K562 (cell line): ENCODE data around the gene KRT1. TPM values are rescaled to one million over a fixed set of nuclear protein-coding genes. Genes with fewer than 3 reads are reported as not detected.

Source experiments
- ATAC-seq: fragments of 200-7000 bp; cut with Tn5 transposase; 3 replicates; pipeline ENCODE4 v1.9.1; 2020; ENCODE audit warnings: moderate library complexity
- BruUV-seq: library from RNA; stranded (reverse); fragments of 400-500 nt; replicated peaks from 2 replicates; lab custom pipeline; 2021; lab: Mats Ljungman, UMichigan
- CTCF ChIA-PET: fragments of 300-600 bp; formaldehyde crosslinking; extraction: SDS; loops from one replicate; lab custom pipeline; 2021; ENCODE audit warnings: low intra/inter-chr PET ratio; lab: Yijun Ruan, JAX
- POLR2A ChIA-PET: fragments of 300-600, 350-650 bp; sonication (Branson Sonifier 250); formaldehyde crosslinking; extraction: SDS; loops from one replicate; lab custom pipeline; 2021; ENCODE audit warnings: antibody characterized with exemption, inconsistent platforms; lab: Yijun Ruan, JAX
- DNase-seq, 4 experiments: peaks; one replicate each; pipeline versions ENCODE4 v3.0.0 to v3.0.0-alpha.2; 2011 to 2018; ENCODE audit warnings: low spot score in 3 of 4, mixed read lengths in 3 of 4; ENCODE audit errors: extremely low read depth in 1 of 4
- FAIRE-seq: peaks from 2 replicates; lab custom pipeline; 2011; peaks lifted over from hg19 to GRCh38; lab: Jason Lieb, UNC
- H2AFZ ChIP-seq: 2 replicates; pipeline ENCODE4 v1.6.0; 2011; ENCODE audit warnings: low read depth, low read length, control low read depth, inconsistent platforms
- H3K27ac ChIP-seq: fragments of 200-600 bp; 3 replicates; pipeline ENCODE4 v1.8.0; 2011; ENCODE audit warnings: low read depth, mild to moderate bottlenecking, control low read depth, inconsistent platforms, low read length, moderate library complexity, mixed read lengths; ENCODE audit errors: extremely low read depth
- H3K27me3 ChIP-seq, 2 experiments: fragments of 300-600 bp in 1 of 2; 2 replicates in 1 of 2; 3 replicates in 1 of 2; pipeline versions ENCODE4 v1.6.0 to v1.8.0; 2011; ENCODE audit warnings: inconsistent platforms in 2 of 2, low read length in 2 of 2, mild to moderate bottlenecking in 1 of 2, mixed read lengths in 1 of 2, moderate library complexity in 1 of 2; ENCODE audit not compliant: control insufficient read depth in 2 of 2, insufficient read depth in 2 of 2
- H3K36me3 ChIP-seq: fragments of 300-600 bp; 3 replicates; pipeline ENCODE4 v1.8.0; 2011; ENCODE audit warnings: mild to moderate bottlenecking, low read length, inconsistent platforms; ENCODE audit not compliant: control insufficient read depth, insufficient read depth
- H3K4me1 ChIP-seq, 2 experiments: fragments of 200-600 bp in 1 of 2; replicated peaks in 1 of 2; 2 replicates in 1 of 2; 3 replicates in 1 of 2; pipeline versions ENCODE4 v1.5.1 to v1.8.0; 2011; ENCODE audit warnings: inconsistent platforms in 2 of 2, low read length in 2 of 2, mild to moderate bottlenecking in 1 of 2, mixed read lengths in 1 of 2, moderate library complexity in 1 of 2; ENCODE audit not compliant: control insufficient read depth in 2 of 2, insufficient read depth in 2 of 2
- H3K4me2 ChIP-seq: 2 replicates; pipeline ENCODE4 v1.6.1; 2011; ENCODE audit warnings: low read length, control low read depth, inconsistent platforms, mixed read lengths; ENCODE audit not compliant: insufficient read depth
- H3K4me3 ChIP-seq: fragments of 200-600 bp; sonication (generic), shearing (Covaris generic); 2 replicates; pipeline ENCODE4 v1.5.1; 2016; ENCODE audit warnings: control low read depth, inconsistent platforms
- H3K79me2 ChIP-seq: fragments of 200-600 bp; 3 replicates; pipeline ENCODE4 v1.8.0; 2011; ENCODE audit warnings: low read length, inconsistent platforms; ENCODE audit not compliant: control insufficient read depth, insufficient read depth
- H3K9ac ChIP-seq, 2 experiments: 2 replicates each; pipeline versions ENCODE4 v1.6.0 to v1.6.1; 2011; ENCODE audit warnings: low read depth in 2 of 2, low read length in 2 of 2, control low read depth in 1 of 2, inconsistent platforms in 1 of 2, mild to moderate bottlenecking in 1 of 2, mixed read lengths in 1 of 2; ENCODE audit not compliant: insufficient read depth in 1 of 2
- H3K9me1 ChIP-seq: one replicate; pipeline ENCODE4 v1.6.0; 2011; ENCODE audit warnings: inconsistent platforms, mild to moderate bottlenecking, low read length, moderate library complexity; ENCODE audit not compliant: control insufficient read depth, insufficient read depth
- H3K9me3 ChIP-seq: replicated peaks from 2 replicates; pipeline ENCODE4 v1.5.1; 2011; ENCODE audit warnings: low read depth, low read length, inconsistent platforms; ENCODE audit not compliant: control insufficient read depth, insufficient read depth
- H4K20me1 ChIP-seq: replicated peaks from 2 replicates; pipeline ENCODE4 v1.6.1; 2011; ENCODE audit warnings: low read length, inconsistent platforms, mixed read lengths; ENCODE audit not compliant: control insufficient read depth, insufficient read depth
- HNRNPK ChIP-seq: fragments of 200-400 bp; formaldehyde crosslinking; IDR thresholded peaks from one replicate; pipeline ENCODE4 v1.6.1; 2018; ENCODE audit warnings: mild to moderate bottlenecking, low read depth, low read length; ENCODE audit not compliant: poor library complexity, severe bottlenecking
- MTA1 ChIP-seq: fragments of 450-650 bp; IDR thresholded peaks from 2 replicates; pipeline ENCODE4 v1.6.1; 2017; ENCODE audit warnings: borderline replicate concordance
- NFIX ChIP-seq: fragments of 250-450 bp; sonication (Bioruptor Pico); IDR thresholded peaks from 2 replicates; pipeline ENCODE4 v1.4.0; 2020; ENCODE audit warnings: low read depth, mild to moderate bottlenecking, moderate library complexity
- SAP30 ChIP-seq: fragments of 200-600 bp; sonication (generic); IDR thresholded peaks from 2 replicates; pipeline ENCODE4 v1.6.1; 2012; ENCODE audit warnings: borderline replicate concordance, low read depth, mild to moderate bottlenecking, moderate library complexity, low read length, control low read depth, inconsistent platforms; ENCODE audit not compliant: insufficient read depth, poor library complexity, severe bottlenecking
- ZNF197 ChIP-seq: fragments of 200-800 bp; sonication (Bioruptor generic); IDR thresholded peaks from 2 replicates; pipeline ENCODE4 v1.6.1; 2016; ENCODE audit warnings: low read depth, missing genetic modification characterization, missing compliant biosample characterization
- ZNF212 ChIP-seq: fragments of 450-650 bp; formaldehyde crosslinking; IDR thresholded peaks from 2 replicates; pipeline ENCODE4 v1.4.0; 2020; ENCODE audit warnings: mild to moderate bottlenecking
- ZNF239 ChIP-seq: fragments of 250-450 bp; sonication (Bioruptor Pico); IDR thresholded peaks from 2 replicates; pipeline ENCODE4 v1.4.0; 2020; ENCODE audit warnings: mild to moderate bottlenecking
- WGBS: fragments of 100-300 bp; shearing (Covaris generic); methylation state at CpG from one replicate; pipeline ENCODE4 v1.1.6; 2016; ENCODE audit warnings: low coverage, mixed read lengths; ENCODE audit not compliant: insufficient coverage; ENCODE audit errors: missing lambda C conversion rate; 5-methylcytosine and 5-hydroxymethylcytosine counted together
- in situ Hi-C: fragments of 300-500 bp; cut with MboI; formaldehyde crosslinking; loops from 4 replicates; pipeline ENCODE4 v1.15.0; 2018; ENCODE audit warnings: inconsistent platforms, mixed read lengths
- intact Hi-C: fragments of 100-400 bp; cut with micrococcal nuclease; formaldehyde crosslinking; loops from 2 replicates; pipeline ENCODE4 v1.14.2; 2022
- polyA plus RNA-seq, 8 experiments: library from polyadenylated mRNA; depleted of rRNA in 4 of 8; stranded (reverse) in 5 of 8; unstranded in 3 of 8; fragments of >200 nt; fragmentation: Nextera tagmentation in 2 of 8; fragmentation: Illumina TruSeq in 1 of 8; extraction: Ambion mirVana in 2 of 8; extraction: Trizol in 1 of 8; gene quantifications; 2 replicates each; pipeline versions ENCODE4 v1.2.1 to v1.2.3, GENCODE V29; 2011 to 2014; ENCODE audit warnings: inconsistent platforms in 1 of 8, missing spikeins in 1 of 8
- total RNA-seq, 7 experiments: library from RNA; depleted of rRNA in 6 of 7; stranded (reverse); fragments of >200 nt in 6 of 7; fragmentation: Illumina TruSeq in 2 of 7; extraction: Trizol in 2 of 7; gene quantifications; 2 replicates each; pipeline versions ENCODE4 v1.2.1 to v1.2.3, GENCODE V29; 2011 to 2021; ENCODE audit warnings: low replicate concordance in 1 of 7
- TF ChIP-seq, protein P1 (sequence below): fragments of 450-650 bp; IDR thresholded peaks from 2 replicates; pipeline ENCODE4 v1.6.1; 2017; ENCODE audit warnings: antibody characterized with exemption
- TF ChIP-seq, protein P2 (sequence below), 2 experiments: fragments of 450-650 bp in 1 of 2; sonication (generic) in 1 of 2; formaldehyde crosslinking in 1 of 2; IDR thresholded peaks; 2 replicates each; pipeline versions ENCODE4 v1.7.1 to v1.9.0; 2016 to 2022; ENCODE audit warnings: inconsistent platforms in 1 of 2, mild to moderate bottlenecking in 1 of 2, missing genetic modification reagents in 1 of 2

The KRT1 gene
- total and polyA plus RNA-seq, 9 of the 15 experiments (the other 6 are each of a cell fraction or from before 2014, with no cell fraction given), result 0.18 TPM; not detected in 8

DNA sequence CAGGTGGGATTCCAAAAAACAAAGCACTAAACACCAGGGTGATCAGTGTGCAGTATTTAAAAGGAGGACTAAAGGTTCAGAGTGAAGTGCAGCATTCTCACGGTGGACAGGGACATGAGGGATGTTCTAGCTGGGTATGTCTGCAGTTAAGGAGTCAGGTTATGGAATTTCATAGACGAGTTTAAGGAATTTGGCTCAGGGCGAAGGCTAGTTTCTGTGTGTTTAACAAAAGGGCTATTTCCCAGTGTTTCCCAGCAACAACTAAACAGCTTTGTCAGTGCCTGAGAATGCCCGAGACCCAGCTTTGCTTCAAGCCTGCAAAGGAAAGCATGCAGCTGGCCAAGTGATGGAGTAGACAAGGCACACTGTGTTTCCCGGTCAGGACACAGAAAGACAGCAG, 7.0 kb downstream of the KRT1 start:
- FAIRE-seq, result no peak
- Histone ChIP-seq H4K20me1 (no peaks in the 10 kb centered on the region), H3K27me3 (peaks cover 0 to 11% of the 10 kb centered on the region in 2 experiments; a peak in 2 of 5 replicates), H3K4me2 (no peak overlapping the region), H3K9me1 (no peaks in the 10 kb centered on the region), H3K9ac (no peak overlapping the region), H3K27ac (no peak overlapping the region), H2AFZ (no peak overlapping the region), H3K9me3 (no peaks in the 10 kb centered on the region), H3K4me3 (no peak overlapping the region), H3K4me1 (peaks cover 0 to 6% of the 10 kb centered on the region in 2 experiments; a peak in 1 of 5 replicates), H3K36me3 (no peaks in the 10 kb centered on the region), H3K79me2 (no peaks in the 10 kb centered on the region)
- no TSS peak for BruUV-seq
- TF ChIP-seq MTA1 (no peak), ZNF197 (CRISPR knock-in tag) (no peak), HNRNPK (no peak), ZNF212 (CRISPR knock-in tag) (no peak), SAP30 (no peak), ZNF239 (no peak), NFIX (CRISPR knock-in tag) (no peak)
- TF ChIP-seq, protein P1, sequence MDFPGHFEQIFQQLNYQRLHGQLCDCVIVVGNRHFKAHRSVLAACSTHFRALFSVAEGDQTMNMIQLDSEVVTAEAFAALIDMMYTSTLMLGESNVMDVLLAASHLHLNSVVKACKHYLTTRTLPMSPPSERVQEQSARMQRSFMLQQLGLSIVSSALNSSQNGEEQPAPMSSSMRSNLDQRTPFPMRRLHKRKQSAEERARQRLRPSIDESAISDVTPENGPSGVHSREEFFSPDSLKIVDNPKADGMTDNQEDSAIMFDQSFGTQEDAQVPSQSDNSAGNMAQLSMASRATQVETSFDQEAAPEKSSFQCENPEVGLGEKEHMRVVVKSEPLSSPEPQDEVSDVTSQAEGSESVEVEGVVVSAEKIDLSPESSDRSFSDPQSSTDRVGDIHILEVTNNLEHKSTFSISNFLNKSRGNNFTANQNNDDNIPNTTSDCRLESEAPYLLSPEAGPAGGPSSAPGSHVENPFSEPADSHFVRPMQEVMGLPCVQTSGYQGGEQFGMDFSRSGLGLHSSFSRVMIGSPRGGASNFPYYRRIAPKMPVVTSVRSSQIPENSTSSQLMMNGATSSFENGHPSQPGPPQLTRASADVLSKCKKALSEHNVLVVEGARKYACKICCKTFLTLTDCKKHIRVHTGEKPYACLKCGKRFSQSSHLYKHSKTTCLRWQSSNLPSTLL, result no peak
- TF ChIP-seq, protein P2, sequence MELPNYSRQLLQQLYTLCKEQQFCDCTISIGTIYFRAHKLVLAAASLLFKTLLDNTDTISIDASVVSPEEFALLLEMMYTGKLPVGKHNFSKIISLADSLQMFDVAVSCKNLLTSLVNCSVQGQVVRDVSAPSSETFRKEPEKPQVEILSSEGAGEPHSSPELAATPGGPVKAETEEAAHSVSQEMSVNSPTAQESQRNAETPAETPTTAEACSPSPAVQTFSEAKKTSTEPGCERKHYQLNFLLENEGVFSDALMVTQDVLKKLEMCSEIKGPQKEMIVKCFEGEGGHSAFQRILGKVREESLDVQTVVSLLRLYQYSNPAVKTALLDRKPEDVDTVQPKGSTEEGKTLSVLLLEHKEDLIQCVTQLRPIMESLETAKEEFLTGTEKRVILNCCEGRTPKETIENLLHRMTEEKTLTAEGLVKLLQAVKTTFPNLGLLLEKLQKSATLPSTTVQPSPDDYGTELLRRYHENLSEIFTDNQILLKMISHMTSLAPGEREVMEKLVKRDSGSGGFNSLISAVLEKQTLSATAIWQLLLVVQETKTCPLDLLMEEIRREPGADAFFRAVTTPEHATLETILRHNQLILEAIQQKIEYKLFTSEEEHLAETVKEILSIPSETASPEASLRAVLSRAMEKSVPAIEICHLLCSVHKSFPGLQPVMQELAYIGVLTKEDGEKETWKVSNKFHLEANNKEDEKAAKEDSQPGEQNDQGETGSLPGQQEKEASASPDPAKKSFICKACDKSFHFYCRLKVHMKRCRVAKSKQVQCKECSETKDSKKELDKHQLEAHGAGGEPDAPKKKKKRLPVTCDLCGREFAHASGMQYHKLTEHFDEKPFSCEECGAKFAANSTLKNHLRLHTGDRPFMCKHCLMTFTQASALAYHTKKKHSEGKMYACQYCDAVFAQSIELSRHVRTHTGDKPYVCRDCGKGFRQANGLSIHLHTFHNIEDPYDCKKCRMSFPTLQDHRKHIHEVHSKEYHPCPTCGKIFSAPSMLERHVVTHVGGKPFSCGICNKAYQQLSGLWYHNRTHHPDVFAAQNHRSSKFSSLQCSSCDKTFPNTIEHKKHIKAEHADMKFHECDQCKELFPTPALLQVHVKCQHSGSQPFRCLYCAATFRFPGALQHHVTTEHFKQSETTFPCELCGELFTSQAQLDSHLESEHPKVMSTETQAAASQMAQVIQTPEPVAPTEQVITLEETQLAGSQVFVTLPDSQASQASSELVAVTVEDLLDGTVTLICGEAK (IDR thresholded peaks at IDR 0.05), result no peak
- TF ChIP-seq, protein P2 (CRISPR knock-in tag; IDR thresholded peaks at IDR 0.05), result no peak
- ATAC-seq, result no peak
- DNase-seq, result no peak
- ChIA-PET CTCF (no interaction called here), POLR2A (interaction anchor here (0.7 to 0.8 kb wide), 2 partner anchors 10 to 20 kb away, joined by 3 to 5 read pairs; no protein-coding TSS in a partner anchor)
- in situ Hi-C loops, result no loop called here
- WGBS, result 21% methylated on average over 5 of the region's 5 CpGs
- intact Hi-C loops, result no loop called here
